Choroid plexus epithelial cell (primary cell): ENCODE measurements around the gene C10orf95.

ENCODE experiments used
- DNase-seq: peaks from one replicate; pipeline ENCODE4 v3.0.0-alpha.2; 2010; ENCODE audit warnings: low read depth
- H3K4me3 ChIP-seq: 2 replicates; pipeline ENCODE4 v1.5.1; 2011; ENCODE audit warnings: low read depth, mild to moderate bottlenecking, control low read depth, low read length, moderate library complexity
- TF ChIP-seq, protein P1 (sequence below): conservative IDR thresholded peaks from 2 replicates; pipeline ENCODE4 v1.5.1; 2011; ENCODE audit warnings: low read depth, mild to moderate bottlenecking, control low read depth, inconsistent platforms, low read length, moderate library complexity

C10orf95 gene

DNA sequence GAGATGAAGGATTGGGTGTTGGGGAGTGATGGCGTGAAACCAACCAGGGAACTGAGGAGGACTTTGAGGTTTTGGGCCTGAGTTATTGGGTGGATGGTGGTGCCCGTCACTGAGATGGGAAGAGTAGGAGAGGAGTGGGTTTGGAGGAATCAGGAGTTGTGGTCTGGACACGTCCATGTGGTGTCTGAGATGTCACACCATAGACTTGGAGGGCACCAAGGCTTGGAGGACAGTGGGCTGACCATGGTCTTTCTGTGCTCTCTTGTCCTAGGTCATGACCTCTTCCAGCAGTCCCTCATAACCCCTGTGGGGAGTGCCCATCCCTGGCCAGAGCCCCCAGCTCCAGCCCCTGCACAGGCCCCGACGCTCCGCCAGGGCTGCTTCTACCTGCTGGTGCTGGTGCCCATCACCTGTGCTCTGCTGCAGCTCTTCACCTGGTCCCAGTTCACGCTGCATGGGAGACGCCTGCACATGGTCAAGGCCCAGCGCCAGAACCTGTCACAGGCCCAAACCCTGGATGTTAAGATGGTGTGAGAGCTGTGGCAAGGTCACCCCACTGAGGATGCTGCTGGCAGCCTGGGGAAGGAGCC, 24.2 kb upstream of the C10orf95 start:
- TF ChIP-seq, protein P1, sequence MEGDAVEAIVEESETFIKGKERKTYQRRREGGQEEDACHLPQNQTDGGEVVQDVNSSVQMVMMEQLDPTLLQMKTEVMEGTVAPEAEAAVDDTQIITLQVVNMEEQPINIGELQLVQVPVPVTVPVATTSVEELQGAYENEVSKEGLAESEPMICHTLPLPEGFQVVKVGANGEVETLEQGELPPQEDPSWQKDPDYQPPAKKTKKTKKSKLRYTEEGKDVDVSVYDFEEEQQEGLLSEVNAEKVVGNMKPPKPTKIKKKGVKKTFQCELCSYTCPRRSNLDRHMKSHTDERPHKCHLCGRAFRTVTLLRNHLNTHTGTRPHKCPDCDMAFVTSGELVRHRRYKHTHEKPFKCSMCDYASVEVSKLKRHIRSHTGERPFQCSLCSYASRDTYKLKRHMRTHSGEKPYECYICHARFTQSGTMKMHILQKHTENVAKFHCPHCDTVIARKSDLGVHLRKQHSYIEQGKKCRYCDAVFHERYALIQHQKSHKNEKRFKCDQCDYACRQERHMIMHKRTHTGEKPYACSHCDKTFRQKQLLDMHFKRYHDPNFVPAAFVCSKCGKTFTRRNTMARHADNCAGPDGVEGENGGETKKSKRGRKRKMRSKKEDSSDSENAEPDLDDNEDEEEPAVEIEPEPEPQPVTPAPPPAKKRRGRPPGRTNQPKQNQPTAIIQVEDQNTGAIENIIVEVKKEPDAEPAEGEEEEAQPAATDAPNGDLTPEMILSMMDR = no peak
- no peak for DNase-seq
- H3K4me3 ChIP-seq = no peak overlapping the region

DNA sequence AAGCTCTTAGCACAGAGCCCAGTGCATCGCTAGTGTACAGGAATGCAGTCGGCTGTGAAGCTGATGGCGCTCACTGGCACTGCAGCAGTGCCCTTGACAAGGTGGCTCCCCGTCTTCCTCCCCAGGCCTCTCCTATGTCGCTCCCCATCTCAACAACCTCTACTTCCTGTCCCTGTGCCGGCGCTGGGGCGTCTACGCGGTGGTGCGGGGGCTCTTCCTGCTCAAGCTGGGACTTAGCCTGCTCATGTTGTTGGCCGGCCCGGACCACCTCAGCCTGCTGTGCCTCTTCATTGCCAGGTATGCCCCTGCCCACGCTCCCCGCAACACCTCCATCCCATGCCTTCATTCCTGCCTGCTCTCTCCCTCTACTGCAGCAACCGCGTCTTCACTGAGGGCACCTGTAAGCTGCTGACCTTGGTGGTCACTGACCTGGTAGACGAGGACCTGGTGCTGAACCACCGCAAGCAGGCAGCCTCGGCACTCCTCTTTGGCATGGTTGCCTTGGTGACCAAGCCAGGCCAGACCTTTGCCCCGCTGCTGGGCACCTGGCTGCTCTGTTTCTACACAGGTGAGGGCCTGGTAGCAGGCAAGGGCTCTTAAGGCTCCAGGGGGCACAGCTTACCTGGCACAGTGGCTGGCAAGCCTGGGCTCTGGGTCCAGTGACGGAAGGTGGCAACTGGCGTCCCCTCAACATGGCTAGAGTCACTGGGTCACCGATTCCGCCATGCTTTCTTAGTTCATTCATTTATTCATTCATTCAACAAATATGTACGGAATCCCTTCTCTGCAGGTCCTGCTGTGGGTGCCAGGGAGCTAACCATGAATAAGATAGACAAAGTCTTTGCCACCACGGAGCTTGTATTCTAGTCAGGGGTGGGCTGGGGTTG, 22.3 kb upstream of the C10orf95 start:
- no peak for DNase-seq
- no peak overlapping the region for H3K4me3 ChIP-seq
- TF ChIP-seq, protein P1 = no peak

DNA sequence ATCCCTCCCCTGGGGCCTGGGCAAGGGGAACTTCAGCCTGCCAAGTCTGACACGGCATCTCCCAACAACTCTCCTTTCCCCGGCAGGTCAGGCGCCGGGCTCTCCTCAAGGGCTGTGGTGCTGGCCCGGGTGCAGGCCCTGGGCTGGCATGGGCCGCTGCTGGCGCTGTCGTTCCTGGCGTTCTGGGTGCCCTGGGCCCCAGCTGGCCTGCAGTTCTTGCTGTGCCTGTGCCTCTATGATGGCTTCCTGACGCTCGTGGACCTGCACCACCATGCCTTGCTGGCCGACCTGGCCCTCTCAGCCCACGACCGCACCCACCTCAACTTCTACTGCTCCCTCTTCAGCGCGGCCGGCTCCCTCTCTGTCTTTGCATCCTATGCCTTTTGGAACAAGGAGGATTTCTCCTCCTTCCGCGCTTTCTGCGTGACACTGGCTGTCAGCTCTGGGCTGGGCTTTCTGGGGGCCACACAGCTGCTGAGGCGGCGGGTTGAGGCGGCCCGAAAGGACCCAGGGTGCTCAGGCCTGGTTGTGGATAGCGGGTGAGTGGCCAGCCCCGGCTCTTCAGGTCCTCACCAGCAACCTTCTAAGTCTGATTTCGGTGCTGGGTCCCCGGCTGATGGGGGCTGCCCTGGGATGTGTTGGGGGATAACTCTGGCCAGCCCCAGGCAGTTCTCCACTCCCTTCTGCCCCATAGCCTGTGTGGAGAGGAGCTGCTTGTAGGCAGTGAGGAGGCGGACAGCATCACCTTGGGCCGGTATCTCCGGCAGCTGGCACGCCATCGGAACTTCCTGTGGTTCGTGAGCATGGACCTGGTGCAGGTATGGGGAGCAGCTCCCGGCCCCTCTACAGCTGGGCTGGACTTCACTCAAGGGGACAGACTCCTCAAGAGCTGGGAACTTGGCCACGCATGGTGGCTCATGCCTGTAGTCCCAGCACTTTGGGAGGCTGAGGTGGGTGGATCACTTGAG, 19.5 kb upstream of the C10orf95 start:
- H3K4me3 ChIP-seq = no peak overlapping the region
- TF ChIP-seq, protein P1 = no peak
- DNase-seq = no peak

DNA sequence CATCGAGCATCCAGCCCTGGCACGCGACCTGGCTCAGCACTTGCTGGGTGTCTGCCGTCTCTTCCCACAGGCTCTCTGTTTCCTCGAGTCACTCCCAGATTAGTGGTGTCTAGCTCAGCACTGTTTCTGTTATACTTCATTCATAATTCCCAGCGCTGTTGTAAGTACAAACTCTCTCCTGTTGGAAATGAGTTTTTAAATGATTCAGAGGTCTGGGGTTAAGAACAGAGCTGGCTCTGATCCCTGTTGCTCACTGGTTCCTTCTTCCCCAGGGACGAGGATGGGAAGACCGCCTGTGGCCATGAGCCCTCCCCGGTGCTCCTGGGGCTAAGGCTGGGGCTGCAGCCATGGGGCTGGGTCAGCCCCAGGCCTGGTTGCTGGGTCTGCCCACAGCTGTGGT, 17.3 kb upstream of the C10orf95 start:
- H3K4me3 ChIP-seq = no peak overlapping the region
- TF ChIP-seq, protein P1 = no peak
- no peak for DNase-seq

DNA sequence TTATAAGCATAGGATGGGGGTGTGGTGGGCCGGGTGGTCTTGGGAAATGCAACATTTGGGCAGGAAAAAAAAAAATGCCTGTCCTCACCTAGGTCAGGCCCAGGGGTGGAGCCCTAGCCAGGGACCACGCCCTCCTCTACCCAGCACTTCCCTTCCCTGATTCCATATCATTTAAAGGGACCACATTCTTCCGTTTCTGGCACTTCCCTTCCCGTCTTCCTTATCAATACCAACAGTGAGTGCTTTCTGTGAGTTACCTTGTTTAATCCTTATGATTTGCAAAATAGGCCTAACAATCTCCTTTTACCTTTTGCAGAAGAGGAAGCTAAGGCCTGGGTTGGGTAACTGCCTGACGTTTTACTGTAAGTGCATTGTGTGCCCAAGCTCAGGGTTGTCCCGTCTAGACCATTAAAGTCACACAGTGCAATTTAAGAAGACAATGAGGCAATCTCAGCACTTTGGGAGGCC, 16.7 kb upstream of the C10orf95 start:
- H3K4me3 ChIP-seq = no peak overlapping the region
- no peak for DNase-seq
- TF ChIP-seq, protein P1 = no peak

DNA sequence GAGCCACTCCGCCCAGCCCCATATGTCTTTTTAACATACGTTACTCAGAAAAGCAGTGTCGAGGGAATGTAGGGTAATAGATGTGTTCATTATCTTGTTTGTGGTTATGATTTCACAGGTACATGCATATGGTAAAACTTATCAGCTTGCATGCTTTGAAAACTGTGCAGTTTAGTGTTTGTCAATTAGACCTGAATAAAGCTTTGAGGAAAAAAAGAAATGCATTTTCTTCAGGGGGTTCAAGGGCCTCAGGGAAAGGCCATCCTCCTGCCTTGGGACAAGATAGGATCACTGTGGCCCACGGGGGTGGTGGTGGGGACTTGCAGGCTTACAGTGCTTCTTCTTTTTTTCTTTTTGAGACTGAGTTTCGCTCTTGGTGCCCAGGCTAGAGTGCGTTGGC, 16.0 kb upstream of the C10orf95 start:
- DNase-seq = no peak

More for the DNA sequence above, 16.0 kb upstream of the C10orf95 start:
- TF ChIP-seq, protein P1 = no peak
- no peak overlapping the region for H3K4me3 ChIP-seq
